Body of pancreas (tissue), 4 donors: ENCODE measurements around the gene PTHLH.

Experiments
- POLR2A ChIP-seq, 3 donors: fragments of 450-650 bp; IDR thresholded peaks; one replicate each; pipeline ENCODE4 v1.6.1; 2016; ENCODE audit warnings: antibody characterized with exemption in 3 of 3, mild to moderate bottlenecking in 2 of 3
- TF ChIP-seq, protein P1 (sequence below), 7 experiments: fragments of 450-650 bp in 4 of 7; fragments of 200-600 bp in 3 of 7; sonication (generic) in 3 of 7; IDR thresholded peaks; one replicate each; pipeline ENCODE4 v1.5.1; 2016 to 2019; ENCODE audit warnings: antibody characterized with exemption in 7 of 7

DNA sequence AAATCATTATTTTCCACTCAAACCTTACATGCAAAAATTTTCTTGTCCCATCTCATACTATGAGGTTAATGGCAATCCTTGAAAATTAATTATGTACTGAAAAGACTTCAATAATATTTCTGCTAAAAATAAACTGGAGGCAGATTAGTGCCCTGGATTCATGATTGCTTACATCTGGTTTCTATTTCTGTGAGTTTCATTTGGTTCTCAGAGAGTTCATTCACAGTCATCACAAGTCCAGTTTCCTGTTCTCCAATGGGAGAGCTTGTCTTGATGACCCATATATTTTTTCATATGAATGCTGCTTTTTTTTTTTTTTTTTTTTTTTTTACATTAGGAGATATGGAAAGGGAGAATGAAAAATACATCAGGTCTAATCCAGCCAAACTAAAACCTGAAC lies 6.6 kb upstream of the PTHLH start:
- TF ChIP-seq, protein P1, sequence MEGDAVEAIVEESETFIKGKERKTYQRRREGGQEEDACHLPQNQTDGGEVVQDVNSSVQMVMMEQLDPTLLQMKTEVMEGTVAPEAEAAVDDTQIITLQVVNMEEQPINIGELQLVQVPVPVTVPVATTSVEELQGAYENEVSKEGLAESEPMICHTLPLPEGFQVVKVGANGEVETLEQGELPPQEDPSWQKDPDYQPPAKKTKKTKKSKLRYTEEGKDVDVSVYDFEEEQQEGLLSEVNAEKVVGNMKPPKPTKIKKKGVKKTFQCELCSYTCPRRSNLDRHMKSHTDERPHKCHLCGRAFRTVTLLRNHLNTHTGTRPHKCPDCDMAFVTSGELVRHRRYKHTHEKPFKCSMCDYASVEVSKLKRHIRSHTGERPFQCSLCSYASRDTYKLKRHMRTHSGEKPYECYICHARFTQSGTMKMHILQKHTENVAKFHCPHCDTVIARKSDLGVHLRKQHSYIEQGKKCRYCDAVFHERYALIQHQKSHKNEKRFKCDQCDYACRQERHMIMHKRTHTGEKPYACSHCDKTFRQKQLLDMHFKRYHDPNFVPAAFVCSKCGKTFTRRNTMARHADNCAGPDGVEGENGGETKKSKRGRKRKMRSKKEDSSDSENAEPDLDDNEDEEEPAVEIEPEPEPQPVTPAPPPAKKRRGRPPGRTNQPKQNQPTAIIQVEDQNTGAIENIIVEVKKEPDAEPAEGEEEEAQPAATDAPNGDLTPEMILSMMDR (IDR thresholded peaks at IDR 0.05) = no peak
- no peak for TF ChIP-seq POLR2A (IDR thresholded peaks at IDR 0.05)
